K562 (cell line): ENCODE measurements around the gene PPIL1. TPM values are rescaled to one million over a fixed set of nuclear protein-coding genes. Genes with fewer than 3 reads are reported as not detected.

Source experiments
- BCOR ChIP-seq: fragments of 450-650 bp; IDR thresholded peaks from 2 replicates; pipeline ENCODE4 v1.6.1; 2016
- CTBP1 ChIP-seq: fragments of 450-650 bp; IDR thresholded peaks from 2 replicates; pipeline ENCODE4 v1.6.1; 2016; ENCODE audit warnings: borderline replicate concordance
- HMBOX1 ChIP-seq: sonication (generic); IDR thresholded peaks from 2 replicates; pipeline ENCODE4 v1.6.1; 2016
- NCOR1 ChIP-seq: fragments of 450-650 bp; IDR thresholded peaks from 2 replicates; pipeline ENCODE4 v1.6.1; 2016; ENCODE audit warnings: mild to moderate bottlenecking, moderate library complexity
- NFIC ChIP-seq: fragments of 450-650 bp; IDR thresholded peaks from 2 replicates; pipeline ENCODE4 v1.6.1; 2017; ENCODE audit warnings: mild to moderate bottlenecking, inconsistent platforms
- PTRF ChIP-seq: fragments of 450-650 bp; IDR thresholded peaks from 2 replicates; pipeline ENCODE4 v1.6.1; 2016; ENCODE audit warnings: mild to moderate bottlenecking, missing genetic modification characterization, missing compliant biosample characterization
- RCOR1 ChIP-seq, 2 experiments: IDR thresholded peaks; 2 replicates each; pipeline ENCODE4 v1.6.1; 2012; ENCODE audit warnings: low read depth in 2 of 2, low read length in 2 of 2, borderline replicate concordance in 1 of 2, improper control_type of control experiment in 1 of 2
- RFX7 ChIP-seq: fragments of 250-450 bp; sonication (Bioruptor Pico); IDR thresholded peaks from 2 replicates; pipeline ENCODE4 v1.5.1; 2021; ENCODE audit warnings: mild to moderate bottlenecking
- RUNX1 ChIP-seq: sonication (generic); IDR thresholded peaks from 2 replicates; pipeline ENCODE4 v1.6.1; 2016; ENCODE audit warnings: antibody characterized with exemption, low read depth
- SIN3B ChIP-seq: fragments of 450-650 bp; IDR thresholded peaks from 2 replicates; pipeline ENCODE4 v1.6.1; 2017; ENCODE audit warnings: low read depth, mild to moderate bottlenecking, moderate library complexity
- SNIP1 ChIP-seq: fragments of 450-650 bp; IDR thresholded peaks from 2 replicates; pipeline ENCODE4 v1.7.1; 2017; ENCODE audit warnings: low read depth, mild to moderate bottlenecking
- TBL1XR1 ChIP-seq, 2 experiments: IDR thresholded peaks; 2 replicates each; pipeline ENCODE4 v1.6.1; 2012; ENCODE audit warnings: improper control_type of control experiment in 2 of 2, low read length in 2 of 2, mild to moderate bottlenecking in 1 of 2
- ZBTB40 ChIP-seq, 2 experiments: fragments of 450-650 bp in 1 of 2; sonication (generic) in 1 of 2; formaldehyde crosslinking in 1 of 2; IDR thresholded peaks; 2 replicates each; pipeline versions ENCODE4 v1.7.1 to v1.9.0; 2016 to 2022; ENCODE audit warnings: inconsistent platforms in 1 of 2, mild to moderate bottlenecking in 1 of 2, missing genetic modification reagents in 1 of 2
- ZNF134 ChIP-seq: fragments of 250-450 bp; sonication (Bioruptor Pico); conservative IDR thresholded peaks from 2 replicates; pipeline ENCODE4 v1.4.0; 2020
- ZNF23 ChIP-seq: fragments of 250-450 bp; sonication (Bioruptor Pico); IDR thresholded peaks from 2 replicates; pipeline ENCODE4 v1.4.0; 2020; ENCODE audit warnings: mild to moderate bottlenecking
- polyA plus RNA-seq, 8 experiments: library from polyadenylated mRNA; depleted of rRNA in 4 of 8; stranded (reverse) in 5 of 8; unstranded in 3 of 8; fragments of >200 nt; fragmentation: Nextera tagmentation in 2 of 8; fragmentation: Illumina TruSeq in 1 of 8; extraction: Ambion mirVana in 2 of 8; extraction: Trizol in 1 of 8; gene quantifications; 2 replicates each; pipeline versions ENCODE4 v1.2.1 to v1.2.3, GENCODE V29; 2011 to 2014; ENCODE audit warnings: inconsistent platforms in 1 of 8, missing spikeins in 1 of 8
- total RNA-seq, 7 experiments: library from RNA; depleted of rRNA in 6 of 7; stranded (reverse); fragments of >200 nt in 6 of 7; fragmentation: Illumina TruSeq in 2 of 7; extraction: Trizol in 2 of 7; gene quantifications; 2 replicates each; pipeline versions ENCODE4 v1.2.1 to v1.2.3, GENCODE V29; 2011 to 2021; ENCODE audit warnings: low replicate concordance in 1 of 7
- TF ChIP-seq, protein P1 (sequence below): sonication (generic); formaldehyde crosslinking; IDR thresholded peaks from 2 replicates; pipeline ENCODE4 v1.8.0; 2022; ENCODE audit warnings: mild to moderate bottlenecking, missing genetic modification reagents

The PPIL1 gene
- total and polyA plus RNA-seq, 9 of the 15 experiments (the other 6 are each of a cell fraction or from before 2014, with no cell fraction given) = 65.8 to 205 (median 130) TPM

GRCh38 chr6:36888654-36889481 is 14.3 kb upstream of the PPIL1 start (continued):
- TF ChIP-seq RCOR1 (IDR thresholded peaks at IDR 0.05; ENCODE audit: borderline replicate concordance in 1 of 2, low read depth in 2 of 2, low read length in 2 of 2) (peak; percentile 25 to 91; a peak in 2 of 4 replicates), BCOR (peak; percentile 70; the same call in 1 of the 2 replicates), CTBP1 (0 out of 2 replicates have a peak, but pooled peaks have one; percentile 57), NFIC (peak; percentile 53), SIN3B (no peak), ZNF23 (CRISPR knock-in tag) (no peak), NCOR1 (peak; percentile 89), PTRF (tag) (no peak), ZNF134 (no peak), TBL1XR1 (IDR thresholded peaks at IDR 0.05; ENCODE audit: low read length in 2 of 2) (peak in 1 of 2 experiments; percentile 76; a peak in 2 of 4 replicates), SNIP1 (no peak; the same call in 1 of the 2 replicates), HMBOX1 (peak; percentile 67), RFX7 (CRISPR knock-in tag) (peak; percentile 73; the same call in 1 of the 2 replicates), RUNX1 (no peak), ZBTB40 (IDR thresholded peaks at IDR 0.05) (peak; percentile 43; the same call in 1 of the 2 replicates), ZBTB40 (CRISPR knock-in tag; IDR thresholded peaks at IDR 0.05) (no peak)
- TF ChIP-seq, protein P1, sequence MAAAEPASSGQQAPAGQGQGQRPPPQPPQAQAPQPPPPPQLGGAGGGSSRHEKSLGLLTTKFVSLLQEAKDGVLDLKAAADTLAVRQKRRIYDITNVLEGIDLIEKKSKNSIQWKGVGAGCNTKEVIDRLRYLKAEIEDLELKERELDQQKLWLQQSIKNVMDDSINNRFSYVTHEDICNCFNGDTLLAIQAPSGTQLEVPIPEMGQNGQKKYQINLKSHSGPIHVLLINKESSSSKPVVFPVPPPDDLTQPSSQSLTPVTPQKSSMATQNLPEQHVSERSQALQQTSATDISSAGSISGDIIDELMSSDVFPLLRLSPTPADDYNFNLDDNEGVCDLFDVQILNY (CRISPR knock-in tag) = no peak
